ENCODE data around the gene INAFM2.

The INAFM2 gene

DNA sequence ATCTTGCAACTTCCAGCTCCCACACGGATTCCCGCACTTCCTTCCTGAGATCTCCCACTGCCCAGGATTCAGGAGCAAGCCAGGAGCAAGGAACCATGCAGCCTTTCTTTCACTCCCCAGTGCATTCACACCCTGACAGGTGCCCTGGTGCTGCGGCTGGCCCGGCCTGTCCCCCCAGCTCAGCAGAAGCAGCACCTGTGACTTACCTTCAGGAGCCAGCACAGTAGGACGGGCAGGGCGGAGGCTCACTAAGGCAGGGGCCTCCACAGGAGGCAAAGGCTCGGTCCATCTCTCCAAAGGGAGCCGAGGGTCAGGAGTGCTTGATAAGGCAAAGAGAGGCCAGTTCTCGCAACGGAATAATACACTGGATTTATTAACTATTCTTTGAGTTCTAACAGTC lies 45.5 kb upstream of the INAFM2 start:
- CTCF ChIA-PET = interaction anchor here (0.9 to 1.4 kb wide), 2 partner anchors 39 to 60 kb away, joined by 3 to 13 read pairs; partner anchors contain the start of gene PAK6
- DNase-seq (ENCODE audit: low spot score) = no peak
- POLR2A ChIA-PET (ENCODE audit: low non-redundant PET) = no interaction called here
- TF ChIP-seq, protein P1, sequence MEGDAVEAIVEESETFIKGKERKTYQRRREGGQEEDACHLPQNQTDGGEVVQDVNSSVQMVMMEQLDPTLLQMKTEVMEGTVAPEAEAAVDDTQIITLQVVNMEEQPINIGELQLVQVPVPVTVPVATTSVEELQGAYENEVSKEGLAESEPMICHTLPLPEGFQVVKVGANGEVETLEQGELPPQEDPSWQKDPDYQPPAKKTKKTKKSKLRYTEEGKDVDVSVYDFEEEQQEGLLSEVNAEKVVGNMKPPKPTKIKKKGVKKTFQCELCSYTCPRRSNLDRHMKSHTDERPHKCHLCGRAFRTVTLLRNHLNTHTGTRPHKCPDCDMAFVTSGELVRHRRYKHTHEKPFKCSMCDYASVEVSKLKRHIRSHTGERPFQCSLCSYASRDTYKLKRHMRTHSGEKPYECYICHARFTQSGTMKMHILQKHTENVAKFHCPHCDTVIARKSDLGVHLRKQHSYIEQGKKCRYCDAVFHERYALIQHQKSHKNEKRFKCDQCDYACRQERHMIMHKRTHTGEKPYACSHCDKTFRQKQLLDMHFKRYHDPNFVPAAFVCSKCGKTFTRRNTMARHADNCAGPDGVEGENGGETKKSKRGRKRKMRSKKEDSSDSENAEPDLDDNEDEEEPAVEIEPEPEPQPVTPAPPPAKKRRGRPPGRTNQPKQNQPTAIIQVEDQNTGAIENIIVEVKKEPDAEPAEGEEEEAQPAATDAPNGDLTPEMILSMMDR (conservative IDR thresholded peaks at IDR 0.05; ENCODE audit: low read depth) = no peak
- no peak overlapping the region for H3K27ac ChIP-seq

DNA sequence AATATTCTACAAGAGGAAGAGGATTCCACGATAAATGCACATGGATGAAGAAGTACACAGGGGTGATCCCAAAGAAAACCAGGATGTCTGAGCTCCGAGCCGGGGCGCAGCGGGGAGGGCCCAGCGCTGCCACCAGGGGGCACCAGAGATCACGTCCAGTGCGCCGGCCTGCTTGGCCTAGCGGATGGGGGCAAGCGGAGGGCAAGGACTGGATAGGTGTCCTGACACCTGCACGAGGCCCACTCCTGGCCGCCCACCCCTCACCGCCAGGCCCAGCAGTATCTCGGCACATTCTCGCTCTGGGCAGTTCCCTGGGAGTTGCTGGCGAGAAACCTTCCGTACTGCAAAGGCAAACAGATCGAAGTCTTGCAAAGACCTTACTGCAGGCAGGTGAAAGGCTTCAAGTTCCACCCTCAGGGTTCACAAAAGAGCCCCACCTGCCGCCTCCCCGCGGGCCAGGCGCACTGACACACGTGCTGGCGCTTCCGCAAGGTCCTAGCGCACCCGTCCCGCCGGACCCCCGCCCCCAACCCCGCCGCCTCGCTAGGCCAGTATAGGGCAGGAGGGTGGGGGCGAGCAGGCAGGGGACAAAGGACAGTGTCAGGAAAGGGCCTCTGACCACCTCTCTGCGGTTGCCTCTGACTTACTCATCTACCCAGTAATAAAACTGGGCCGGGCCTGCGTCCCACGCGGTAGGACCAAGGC lies 43.9 kb upstream of the INAFM2 start:
- DNase-seq (ENCODE audit: low spot score) = peak; percentile 73
- H3K27ac ChIP-seq = no peak overlapping the region
- POLR2A ChIA-PET (ENCODE audit: low non-redundant PET) = no interaction called here
- TF ChIP-seq, protein P1 (conservative IDR thresholded peaks at IDR 0.05; ENCODE audit: low read depth) = peak; percentile 100
- CTCF ChIA-PET = interaction anchor here (0.5 to 2.5 kb wide), 37 partner anchors 9 to 650 kb away, joined by 3 to 22 read pairs (median 4); partner anchors contain the start of genes CCDC9B, DISP2, PAK6 and PLCB2

DNA sequence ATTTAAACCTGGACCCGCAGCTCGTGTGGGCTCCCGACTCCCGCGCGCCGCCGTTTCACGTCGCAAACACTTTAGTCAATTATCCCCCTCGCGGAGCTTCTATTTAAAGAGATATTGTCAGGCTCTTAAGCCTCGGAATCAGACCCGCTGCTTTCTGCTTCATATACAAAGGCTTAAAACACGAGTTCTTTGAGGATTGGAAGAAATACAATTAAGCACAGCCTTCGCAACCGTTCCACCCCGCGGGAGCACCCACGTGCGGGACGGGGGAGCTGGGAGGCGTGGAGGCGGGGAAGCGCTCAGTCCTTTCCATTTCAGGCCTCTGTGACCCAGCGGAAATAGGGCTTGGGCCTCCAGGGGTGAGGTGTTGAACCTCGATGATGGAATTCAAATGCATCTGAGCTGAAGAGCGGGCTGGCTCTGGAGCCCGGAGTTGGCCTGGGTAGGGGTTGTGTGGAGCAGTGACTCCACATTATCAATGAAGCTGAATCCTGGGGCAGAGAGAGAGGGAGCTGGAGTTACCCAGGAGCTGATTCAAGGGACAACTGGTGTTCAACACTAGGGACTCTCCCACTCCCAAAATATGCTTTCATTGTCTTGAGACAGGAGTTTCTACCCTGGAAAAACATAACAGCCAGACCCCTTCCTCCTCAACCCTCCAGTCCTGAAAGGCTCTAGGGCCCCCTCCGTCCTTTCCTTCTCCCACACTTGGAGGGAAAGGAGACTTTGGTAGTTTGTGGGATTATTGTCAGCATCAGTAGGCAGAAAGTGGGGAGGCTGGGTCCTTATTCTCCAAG lies 43.0 kb upstream of the INAFM2 start:
- POLR2A ChIA-PET (ENCODE audit: low non-redundant PET) = interaction anchor here (0.6 kb wide), 1 partner anchor 142 kb away, joined by 4 read pairs; no protein-coding TSS in a partner anchor
- no peak overlapping the region for H3K27ac ChIP-seq
- TF ChIP-seq, protein P1 (conservative IDR thresholded peaks at IDR 0.05; ENCODE audit: low read depth) = no peak

DNA sequence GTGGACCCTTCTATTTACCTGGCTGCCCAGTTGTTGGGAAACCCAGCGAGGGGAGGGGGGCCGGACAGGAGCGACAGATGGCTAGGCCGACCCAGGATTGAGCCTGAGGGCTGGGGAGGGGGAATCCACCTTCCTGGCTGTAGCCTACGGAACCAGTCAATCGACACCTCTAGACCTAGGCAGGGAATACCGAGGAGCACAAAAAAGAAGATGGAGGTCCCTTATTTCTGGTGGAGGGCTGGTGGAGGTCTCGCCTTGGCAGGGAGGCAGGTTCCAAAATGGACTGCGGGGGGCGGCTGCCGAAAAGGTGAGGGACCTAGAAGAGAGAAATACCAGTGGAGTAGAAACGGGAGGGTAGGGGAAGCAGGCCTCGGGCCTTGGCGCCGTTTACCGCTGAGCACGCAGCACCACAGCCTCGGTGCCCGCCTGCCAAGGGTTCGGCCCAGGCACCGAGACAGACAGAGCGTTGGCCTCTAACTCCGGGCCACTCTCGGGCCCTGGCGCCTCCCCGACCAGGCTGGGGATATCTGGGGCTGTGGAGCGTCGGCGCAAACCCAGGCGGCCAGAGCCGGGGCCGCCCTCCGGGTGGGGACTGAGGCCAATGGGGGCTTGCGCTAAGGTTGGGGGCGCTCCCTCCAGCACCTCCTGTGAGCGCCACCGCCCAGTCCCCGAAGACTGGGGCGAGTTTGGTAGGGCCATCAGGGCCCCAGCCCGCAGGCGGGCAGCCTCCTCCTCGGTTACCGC lies 42.3 kb upstream of the INAFM2 start:
- H3K27ac ChIP-seq = no peak overlapping the region
- TF ChIP-seq, protein P1 (conservative IDR thresholded peaks at IDR 0.05; ENCODE audit: low read depth) = no peak
- CTCF ChIA-PET = interaction anchor here (0.7 to 2.5 kb wide), 8 partner anchors 27 to 404 kb away, joined by 3 to 22 read pairs (median 4); partner anchors contain the start of gene PLCB2
- POLR2A ChIA-PET (ENCODE audit: low non-redundant PET) = interaction anchor here (0.6 kb wide), 1 partner anchor 141 kb away, joined by 4 read pairs; no protein-coding TSS in a partner anchor
- DNase-seq (ENCODE audit: low spot score) = no peak

More for the DNA sequence above, 43.0 kb upstream of the INAFM2 start:
- DNase-seq (ENCODE audit: low spot score) = no peak
- CTCF ChIA-PET = interaction anchor here (0.6 to 2.5 kb wide), 11 partner anchors 9 to 403 kb away, joined by 3 to 22 read pairs (median 4); partner anchors contain the start of gene PLCB2

DNA sequence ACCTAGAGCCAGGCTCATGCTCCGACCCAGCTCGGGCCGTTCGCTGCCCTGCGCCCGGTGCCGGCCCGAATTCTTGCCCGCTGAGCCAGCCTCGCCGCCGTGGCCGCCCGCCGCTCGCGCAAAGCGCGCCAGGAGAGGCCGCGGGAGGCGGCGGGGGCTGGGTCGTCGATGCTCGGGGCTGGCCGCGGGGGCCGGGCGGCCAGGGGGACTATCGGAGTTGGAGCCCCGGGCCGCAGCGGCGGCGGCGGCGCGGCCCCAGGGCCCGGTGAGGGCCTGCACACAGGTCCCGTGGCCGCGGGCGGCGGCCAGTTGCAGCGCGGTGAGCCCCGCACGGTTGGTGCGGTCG lies 41.7 kb upstream of the INAFM2 start:
- no peak overlapping the region for H3K27ac ChIP-seq
- DNase-seq (ENCODE audit: low spot score) = no peak
- ChIA-PET CTCF (no interaction called here), POLR2A (ENCODE audit: low non-redundant PET) (no interaction called here)
- TF ChIP-seq, protein P1 (conservative IDR thresholded peaks at IDR 0.05; ENCODE audit: low read depth) = no peak

Data from RWPE1 (cell line).